Measurements from ENCODE around the gene TXK.

The TXK gene

DNA sequence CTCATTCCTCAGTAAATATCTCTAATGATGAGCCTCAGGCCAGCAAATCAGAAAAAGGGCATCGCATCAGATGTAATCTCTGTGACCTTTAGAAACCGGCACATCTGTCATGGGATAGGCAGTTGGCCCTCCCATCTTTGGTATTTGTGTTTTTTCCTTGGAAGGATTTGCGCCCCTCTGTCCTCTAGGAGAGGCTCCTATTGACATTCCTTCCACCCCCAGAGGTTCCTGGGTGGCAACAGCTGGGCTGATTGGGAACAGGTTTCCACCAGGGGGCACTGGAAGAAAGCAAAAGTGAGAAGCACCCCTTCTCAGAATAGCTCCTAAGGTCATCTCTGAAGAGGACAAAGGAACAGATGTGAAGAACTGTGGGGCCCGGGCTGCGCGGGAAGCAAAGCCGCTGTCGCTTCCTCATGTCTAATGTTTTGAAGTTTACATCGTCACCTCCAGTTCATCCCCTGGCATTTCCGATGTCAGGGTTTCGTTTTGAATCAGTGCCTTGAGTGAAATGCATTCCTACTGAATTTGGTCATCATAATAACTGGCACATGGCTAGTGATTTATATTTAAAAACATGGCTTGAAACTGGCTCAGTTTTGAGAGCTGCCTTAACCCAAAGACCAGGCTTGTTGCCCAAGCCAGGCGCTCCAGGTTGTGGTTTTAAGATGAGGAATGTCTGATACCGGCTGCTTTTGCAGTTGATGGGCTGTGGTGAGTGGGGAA lies 6.2 kb downstream of the TXK start:
- TF ChIP-seq, protein P1, sequence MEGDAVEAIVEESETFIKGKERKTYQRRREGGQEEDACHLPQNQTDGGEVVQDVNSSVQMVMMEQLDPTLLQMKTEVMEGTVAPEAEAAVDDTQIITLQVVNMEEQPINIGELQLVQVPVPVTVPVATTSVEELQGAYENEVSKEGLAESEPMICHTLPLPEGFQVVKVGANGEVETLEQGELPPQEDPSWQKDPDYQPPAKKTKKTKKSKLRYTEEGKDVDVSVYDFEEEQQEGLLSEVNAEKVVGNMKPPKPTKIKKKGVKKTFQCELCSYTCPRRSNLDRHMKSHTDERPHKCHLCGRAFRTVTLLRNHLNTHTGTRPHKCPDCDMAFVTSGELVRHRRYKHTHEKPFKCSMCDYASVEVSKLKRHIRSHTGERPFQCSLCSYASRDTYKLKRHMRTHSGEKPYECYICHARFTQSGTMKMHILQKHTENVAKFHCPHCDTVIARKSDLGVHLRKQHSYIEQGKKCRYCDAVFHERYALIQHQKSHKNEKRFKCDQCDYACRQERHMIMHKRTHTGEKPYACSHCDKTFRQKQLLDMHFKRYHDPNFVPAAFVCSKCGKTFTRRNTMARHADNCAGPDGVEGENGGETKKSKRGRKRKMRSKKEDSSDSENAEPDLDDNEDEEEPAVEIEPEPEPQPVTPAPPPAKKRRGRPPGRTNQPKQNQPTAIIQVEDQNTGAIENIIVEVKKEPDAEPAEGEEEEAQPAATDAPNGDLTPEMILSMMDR (conservative IDR thresholded peaks at IDR 0.05; ENCODE audit: low read depth, low read length), result peak; percentile 77
- peak; percentile 94 for DNase-seq (ENCODE audit: low read depth)
- H3K4me3 ChIP-seq (ENCODE audit: low read depth, low read length), result peak overlapping the region; percentile 15

DNA sequence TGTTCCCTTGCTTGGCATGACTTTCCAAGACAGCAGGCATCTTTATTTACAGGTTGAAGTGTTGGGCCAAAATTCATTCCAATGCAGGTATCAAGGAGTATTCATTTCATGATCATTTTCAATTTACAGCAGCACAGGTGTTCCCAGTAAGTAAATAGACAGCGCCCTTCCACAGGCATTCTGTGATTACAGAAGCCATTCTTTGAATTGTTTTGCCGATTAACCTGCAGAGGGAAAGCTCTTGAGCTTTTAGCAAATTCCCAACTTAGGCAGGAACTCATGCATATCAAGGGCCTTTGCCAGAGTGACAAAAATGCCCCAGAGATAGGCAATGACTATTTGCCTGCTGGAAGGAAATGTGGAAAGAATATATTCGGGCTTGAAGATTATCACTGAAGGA lies 6.8 kb downstream of the TXK start:
- TF ChIP-seq, protein P1 (conservative IDR thresholded peaks at IDR 0.05; ENCODE audit: low read depth, low read length), result no peak
- DNase-seq (ENCODE audit: low read depth), result no peak
- H3K4me3 ChIP-seq (ENCODE audit: low read depth, low read length), result no peak overlapping the region

DNA sequence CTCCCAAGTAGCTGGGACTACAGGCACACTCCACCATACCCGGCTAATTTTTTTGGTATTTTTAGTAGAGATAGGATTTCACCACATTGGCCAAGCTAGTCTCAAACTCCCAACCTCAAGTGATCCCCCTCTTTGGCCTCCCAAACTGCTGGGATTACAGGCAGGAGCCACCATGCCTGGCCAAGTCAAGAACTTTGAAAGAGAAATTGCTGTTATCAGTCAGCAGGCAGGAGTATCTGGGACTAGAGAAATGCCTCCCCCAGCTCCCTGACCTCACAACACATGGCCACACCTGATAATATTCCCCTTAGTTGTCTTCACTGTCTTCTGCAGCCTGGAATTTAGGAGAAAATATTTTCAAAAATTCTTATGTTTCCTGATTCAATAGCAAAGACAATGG lies 7.4 kb downstream of the TXK start:
- no peak overlapping the region for H3K4me3 ChIP-seq (ENCODE audit: low read depth, low read length)
- TF ChIP-seq, protein P1 (conservative IDR thresholded peaks at IDR 0.05; ENCODE audit: low read depth, low read length), result no peak
- DNase-seq (ENCODE audit: low read depth), result no peak

DNA sequence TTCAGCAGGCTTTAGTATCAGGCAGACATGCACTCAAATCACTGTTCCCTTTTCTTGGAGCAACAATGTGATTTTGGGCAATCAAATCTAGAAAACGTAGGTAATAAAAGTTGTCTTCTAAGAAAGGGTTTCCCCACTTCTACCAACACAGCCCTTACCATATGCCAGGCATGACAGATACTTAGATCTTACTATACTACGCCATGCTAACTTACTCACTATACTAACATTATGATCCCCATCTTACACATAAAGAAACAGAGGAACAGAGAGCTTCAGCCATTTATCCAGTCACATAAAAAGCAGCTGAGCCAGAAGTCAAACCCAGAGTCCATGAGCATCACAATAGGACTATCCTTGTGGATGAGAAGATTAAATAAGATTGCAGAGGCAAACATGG lies 9.2 kb downstream of the TXK start:
- H3K4me3 ChIP-seq (ENCODE audit: low read depth, low read length), result no peak overlapping the region
- no peak for DNase-seq (ENCODE audit: low read depth)

DNA sequence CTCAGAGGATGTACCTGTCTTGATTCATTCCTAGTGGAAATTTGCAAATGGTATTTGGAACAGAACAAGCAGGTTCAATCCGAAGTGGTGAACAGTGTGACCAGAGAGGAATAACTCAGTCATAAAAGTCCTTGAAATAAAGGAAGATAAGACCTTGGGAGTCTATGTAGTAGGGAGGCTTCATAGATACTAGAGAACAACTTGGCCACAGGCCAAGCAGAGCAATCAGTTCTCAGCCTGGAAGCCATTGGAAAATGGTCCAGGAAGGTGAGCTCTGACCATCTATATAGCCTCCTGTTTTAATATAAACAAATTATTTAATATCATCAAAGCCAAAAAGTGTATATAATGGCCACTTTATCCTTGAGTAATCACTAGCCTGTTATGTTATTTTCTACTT lies 11.3 kb downstream of the TXK start:
- no peak for DNase-seq (ENCODE audit: low read depth)
- TF ChIP-seq, protein P1 (conservative IDR thresholded peaks at IDR 0.05; ENCODE audit: low read depth, low read length), result no peak
- H3K4me3 ChIP-seq (ENCODE audit: low read depth, low read length), result no peak overlapping the region

More for the DNA sequence above, 9.2 kb downstream of the TXK start:
- TF ChIP-seq, protein P1 (conservative IDR thresholded peaks at IDR 0.05; ENCODE audit: low read depth, low read length), result no peak

DNA sequence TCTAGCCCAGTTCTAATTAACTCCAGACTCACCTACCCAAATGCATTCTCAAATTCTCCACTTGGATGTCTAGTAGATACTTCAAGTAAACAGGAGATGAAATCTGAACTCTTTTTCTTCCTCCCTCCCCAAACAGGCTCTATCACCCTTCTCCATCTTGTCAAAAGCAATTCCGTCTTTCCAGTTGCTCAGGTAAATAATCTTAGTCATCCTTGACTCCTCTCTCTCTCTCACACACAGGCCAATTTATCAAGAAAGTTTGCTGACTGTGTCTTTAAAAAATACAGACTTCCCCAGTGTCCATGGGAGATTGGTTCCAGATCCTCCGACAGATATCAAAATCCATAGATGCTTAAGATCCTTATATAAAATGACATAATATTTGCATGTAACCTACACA lies 12.9 kb downstream of the TXK start:
- no peak for DNase-seq (ENCODE audit: low read depth)
- H3K4me3 ChIP-seq (ENCODE audit: low read depth, low read length), result no peak overlapping the region
- TF ChIP-seq, protein P1 (conservative IDR thresholded peaks at IDR 0.05; ENCODE audit: low read depth, low read length), result no peak

DNA sequence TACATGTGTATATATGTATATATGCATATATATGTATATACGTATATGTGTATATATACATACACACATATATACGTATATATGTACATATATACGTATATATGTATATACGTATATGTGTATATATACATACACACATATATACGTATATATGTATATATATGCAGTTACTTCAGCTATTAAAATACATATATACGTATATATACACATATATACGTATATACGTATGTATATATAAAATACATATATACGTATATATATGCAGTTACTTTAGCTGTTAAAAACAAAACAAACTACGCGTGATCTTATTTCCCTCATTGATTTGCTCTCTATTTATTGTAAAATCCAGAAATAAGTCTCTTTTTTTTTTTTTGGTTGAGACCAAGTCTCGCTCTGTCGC lies 13.9 kb downstream of the TXK start:
- DNase-seq (ENCODE audit: low read depth), result no peak
- TF ChIP-seq, protein P1 (conservative IDR thresholded peaks at IDR 0.05; ENCODE audit: low read depth, low read length), result no peak
- H3K4me3 ChIP-seq (ENCODE audit: low read depth, low read length), result no peak overlapping the region
